ENCODE measurements around the gene PDCD2L.

DNA sequence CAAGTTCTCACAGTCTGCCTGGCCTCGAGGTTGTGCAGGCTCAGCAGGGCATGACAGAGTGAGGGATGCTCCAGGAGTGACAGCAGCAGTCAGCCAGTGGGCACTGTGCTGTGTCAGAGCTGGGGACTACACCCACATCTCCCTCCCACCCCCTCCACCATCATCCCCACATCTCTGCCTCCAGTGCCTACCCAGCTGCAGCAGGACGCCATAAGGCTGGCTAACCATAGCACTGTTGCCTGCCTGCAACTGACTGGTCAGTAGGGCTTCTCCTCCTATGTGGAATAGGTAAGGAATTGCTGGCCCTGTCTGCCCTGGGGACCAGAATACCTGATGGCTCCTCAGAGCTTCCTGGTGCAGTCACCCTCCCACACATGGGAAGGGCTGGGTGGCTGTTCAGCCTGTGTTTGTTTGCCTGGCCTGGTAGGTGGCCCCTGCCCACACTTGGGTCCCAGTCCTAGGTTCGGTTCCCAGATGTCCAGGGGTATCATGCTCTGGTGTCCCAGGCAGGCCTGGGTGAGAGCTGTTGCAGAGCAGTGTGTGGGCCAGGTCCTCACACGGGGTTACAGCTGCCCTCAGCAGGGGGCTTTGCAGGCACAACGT lies 23.5 kb upstream of the PDCD2L start:
- TF ChIP-seq, protein P1, sequence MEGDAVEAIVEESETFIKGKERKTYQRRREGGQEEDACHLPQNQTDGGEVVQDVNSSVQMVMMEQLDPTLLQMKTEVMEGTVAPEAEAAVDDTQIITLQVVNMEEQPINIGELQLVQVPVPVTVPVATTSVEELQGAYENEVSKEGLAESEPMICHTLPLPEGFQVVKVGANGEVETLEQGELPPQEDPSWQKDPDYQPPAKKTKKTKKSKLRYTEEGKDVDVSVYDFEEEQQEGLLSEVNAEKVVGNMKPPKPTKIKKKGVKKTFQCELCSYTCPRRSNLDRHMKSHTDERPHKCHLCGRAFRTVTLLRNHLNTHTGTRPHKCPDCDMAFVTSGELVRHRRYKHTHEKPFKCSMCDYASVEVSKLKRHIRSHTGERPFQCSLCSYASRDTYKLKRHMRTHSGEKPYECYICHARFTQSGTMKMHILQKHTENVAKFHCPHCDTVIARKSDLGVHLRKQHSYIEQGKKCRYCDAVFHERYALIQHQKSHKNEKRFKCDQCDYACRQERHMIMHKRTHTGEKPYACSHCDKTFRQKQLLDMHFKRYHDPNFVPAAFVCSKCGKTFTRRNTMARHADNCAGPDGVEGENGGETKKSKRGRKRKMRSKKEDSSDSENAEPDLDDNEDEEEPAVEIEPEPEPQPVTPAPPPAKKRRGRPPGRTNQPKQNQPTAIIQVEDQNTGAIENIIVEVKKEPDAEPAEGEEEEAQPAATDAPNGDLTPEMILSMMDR (IDR thresholded peaks at IDR 0.05), result no peak
- no peak for TF ChIP-seq POLR2A (IDR thresholded peaks at IDR 0.05)
